HG03565 (cell line): ENCODE results near the gene BCAP31.
"Not testable (repeated sequence)": the region's sequence is repeated elsewhere in the genome, so short reads cannot be mapped to it uniquely, and the experiment has no call there.

ENCODE experiments used
- ATAC-seq: cut with Tn5 transposase; IDR thresholded peaks from one replicate; pipeline ENCODE4 v1.9.1; 2021; ENCODE audit warnings: mild to moderate bottlenecking, moderate library complexity; ENCODE audit not compliant: unreplicated experiment

BCAP31 gene

GRCh38 chrX:153717445-153717844, 6.7 kb downstream of the BCAP31 start:
- ATAC-seq: no peak

GRCh38 chrX:153714256-153714655, 9.9 kb downstream of the BCAP31 start:
- ATAC-seq: no peak

- ATAC-seq: no peak
Measured at GRCh38 chrX:153709726-153710674, 14.2 kb downstream of the BCAP31 start.

GRCh38 chrX:153708415-153708814, 15.8 kb downstream of the BCAP31 start:
- no peak for ATAC-seq

GRCh38 chrX:153707406-153707805, 16.8 kb downstream of the BCAP31 start:
- no peak for ATAC-seq

GRCh38 chrX:153706799-153707198, 17.4 kb downstream of the BCAP31 start:
- no peak for ATAC-seq

GRCh38 chrX:153705403-153706060, 18.7 kb downstream of the BCAP31 start:
- not testable (repeated sequence) for ATAC-seq

GRCh38 chrX:153704631-153705402, 19.4 kb downstream of the BCAP31 start:
- ATAC-seq: not testable (repeated sequence)

GRCh38 chrX:153704021-153704526, 20.1 kb downstream of the BCAP31 start:
- ATAC-seq: no peak

GRCh38 chrX:153703036-153703370, 21.2 kb downstream of the BCAP31 start:
- ATAC-seq: no peak

GRCh38 chrX:153702336-153703035, 21.7 kb downstream of the BCAP31 start:
- ATAC-seq: no peak

- no peak for ATAC-seq
Measured at GRCh38 chrX:153701706-153702105, 22.5 kb downstream of the BCAP31 start.

- ATAC-seq: no peak
Measured at GRCh38 chrX:153700967-153701366, 23.2 kb downstream of the BCAP31 start.

GRCh38 chrX:153700376-153700945, 23.7 kb downstream of the BCAP31 start:
- ATAC-seq: no peak

- not testable (repeated sequence) for ATAC-seq
Measured at GRCh38 chrX:153699784-153700371, 24.3 kb downstream of the BCAP31 start.

- ATAC-seq: not testable (repeated sequence)
Measured at GRCh38 chrX:153699210-153699783, 24.9 kb downstream of the BCAP31 start.

- ATAC-seq: no peak
Measured at GRCh38 chrX:153697924-153698865, 26.0 kb downstream of the BCAP31 start.

- not testable (repeated sequence) for ATAC-seq
Measured at GRCh38 chrX:153696986-153697722, 27.0 kb downstream of the BCAP31 start.
